Thyroid gland (tissue), 4 donors: ENCODE measurements around the gene PRKAA1. TPM values are rescaled to one million over a fixed set of nuclear protein-coding genes. Genes with fewer than 3 reads are reported as not detected.
"Not testable (repeated sequence)": the region's sequence is repeated elsewhere in the genome, so short reads cannot be mapped to it uniquely, and the experiment has no call there.

Experiments used
- DNase-seq, 2 donors: peaks; one replicate each; pipeline ENCODE4 v3.0.0-alpha.2; 2019
- H3K27ac ChIP-seq, 3 donors: fragments of 200-600 bp; sonication (generic); 1 replicate in 2 of 3; 2 replicates in 1 of 3; pipeline ENCODE4 v1.5.1; 2016 to 2019; ENCODE audit warnings: mild to moderate bottlenecking in 1 of 3, moderate library complexity in 1 of 3
- H3K27me3 ChIP-seq: fragments of 200-600 bp; sonication (generic); one replicate; pipeline ENCODE4 v1.5.1; 2019
- H3K36me3 ChIP-seq, 2 donors: fragments of 200-600 bp; sonication (generic); one replicate each; pipeline ENCODE4 v1.5.1; 2016 to 2019
- H3K4me1 ChIP-seq, 2 donors: fragments of 200-600 bp; sonication (generic); one replicate each; pipeline ENCODE4 v1.5.1; 2017 to 2019
- H3K4me3 ChIP-seq, 3 donors: fragments of 200-600 bp; sonication (generic); replicated peaks in 1 of 3; 1 replicate in 2 of 3; 2 replicates in 1 of 3; pipeline ENCODE4 v1.5.1; 2016; ENCODE audit warnings: mild to moderate bottlenecking in 1 of 3
- H3K9me3 ChIP-seq: fragments of 200-600 bp; sonication (generic); one replicate; pipeline ENCODE4 v1.5.1; 2017
- POLR2A ChIP-seq, 2 donors: fragments of 450-650 bp; IDR thresholded peaks; one replicate each; pipeline ENCODE4 v1.6.1; 2017; ENCODE audit warnings: antibody characterized with exemption in 2 of 2, mild to moderate bottlenecking in 2 of 2, moderate library complexity in 1 of 2
- WGBS, 2 donors: methylation state at CpG; one replicate each; pipeline ENCODE4 v1.1.5; 2017; 5-methylcytosine and 5-hydroxymethylcytosine counted together
- intact Hi-C: fragments of 100-400 bp; cut with DNase I; formaldehyde crosslinking; loops from one replicate; pipeline ENCODE4 v1.15.1; 2023
- total RNA-seq, 4 donors: library from RNA; depleted of rRNA; stranded (reverse); fragments of >200 nt; gene quantifications; one replicate each; pipeline ENCODE4 v1.2.3, GENCODE V29; 2016
- TF ChIP-seq, protein P1 (sequence below), 6 experiments: fragments of 200-600 bp in 3 of 6; fragments of 450-650 bp in 3 of 6; sonication (generic) in 3 of 6; IDR thresholded peaks; one replicate each; pipeline ENCODE4 v1.5.1; 2016 to 2019; ENCODE audit warnings: antibody characterized with exemption in 6 of 6, mild to moderate bottlenecking in 2 of 6, inconsistent platforms in 1 of 6, moderate library complexity in 1 of 6

PRKAA1 gene
- total RNA-seq, 4 donors from 2014 or later, result 83.1 to 134 (median 116) TPM

- TF ChIP-seq, protein P1, sequence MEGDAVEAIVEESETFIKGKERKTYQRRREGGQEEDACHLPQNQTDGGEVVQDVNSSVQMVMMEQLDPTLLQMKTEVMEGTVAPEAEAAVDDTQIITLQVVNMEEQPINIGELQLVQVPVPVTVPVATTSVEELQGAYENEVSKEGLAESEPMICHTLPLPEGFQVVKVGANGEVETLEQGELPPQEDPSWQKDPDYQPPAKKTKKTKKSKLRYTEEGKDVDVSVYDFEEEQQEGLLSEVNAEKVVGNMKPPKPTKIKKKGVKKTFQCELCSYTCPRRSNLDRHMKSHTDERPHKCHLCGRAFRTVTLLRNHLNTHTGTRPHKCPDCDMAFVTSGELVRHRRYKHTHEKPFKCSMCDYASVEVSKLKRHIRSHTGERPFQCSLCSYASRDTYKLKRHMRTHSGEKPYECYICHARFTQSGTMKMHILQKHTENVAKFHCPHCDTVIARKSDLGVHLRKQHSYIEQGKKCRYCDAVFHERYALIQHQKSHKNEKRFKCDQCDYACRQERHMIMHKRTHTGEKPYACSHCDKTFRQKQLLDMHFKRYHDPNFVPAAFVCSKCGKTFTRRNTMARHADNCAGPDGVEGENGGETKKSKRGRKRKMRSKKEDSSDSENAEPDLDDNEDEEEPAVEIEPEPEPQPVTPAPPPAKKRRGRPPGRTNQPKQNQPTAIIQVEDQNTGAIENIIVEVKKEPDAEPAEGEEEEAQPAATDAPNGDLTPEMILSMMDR (IDR thresholded peaks at IDR 0.05), result no peak
- no peak for TF ChIP-seq POLR2A (IDR thresholded peaks at IDR 0.05)
- DNase-seq, result no peak
- Histone ChIP-seq H3K9me3 (no peaks in the 10 kb centered on the region), H3K36me3 (no peaks in the 10 kb centered on the region), H3K4me3 (no peak overlapping the region), H3K4me1 (no peaks in the 10 kb centered on the region), H3K27me3 (no peaks in the 10 kb centered on the region), H3K27ac (no peak overlapping the region)
- intact Hi-C loops, result no loop called here
These were observed 78.1 kb downstream of the PRKAA1 start for GRCh38 chr5:40720069-40720468.

DNA sequence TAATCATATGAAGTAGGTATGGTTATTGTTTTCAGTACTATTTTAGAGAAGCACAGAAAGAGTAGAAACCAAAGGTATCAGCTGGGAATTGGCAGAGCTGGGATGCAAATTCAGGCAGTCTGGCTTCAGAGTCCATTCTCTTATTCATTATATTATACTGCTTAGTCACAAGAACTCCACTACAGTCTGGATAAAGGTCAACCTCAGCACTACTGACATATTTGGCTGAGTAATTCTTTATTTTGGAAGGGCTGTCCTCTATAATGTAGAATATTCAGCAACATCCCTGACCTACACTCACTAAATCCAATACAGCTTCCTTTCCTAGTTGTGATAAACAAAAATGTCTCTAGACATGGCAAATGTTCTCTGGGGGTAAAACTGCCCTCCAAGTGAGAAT, 80.9 kb downstream of the PRKAA1 start:
- intact Hi-C loops, result no loop called here
- H3K9me3 ChIP-seq, result no peaks in the 10 kb centered on the region

GRCh38 chr5:40716590-40716989, 81.6 kb downstream of the PRKAA1 start:
- Histone ChIP-seq H3K9me3 (no peaks in the 10 kb centered on the region), H3K4me1 (no peaks in the 10 kb centered on the region), H3K36me3 (no peaks in the 10 kb centered on the region), H3K27me3 (no peaks in the 10 kb centered on the region), H3K4me3 (no peak overlapping the region), H3K27ac (no peak overlapping the region)
- TF ChIP-seq, protein P1 (IDR thresholded peaks at IDR 0.05), result no peak
- no peak for DNase-seq
- 94 to 98% methylated on average over 2 of the region's 2 CpGs for WGBS, 2 donors
- intact Hi-C loops, result no loop called here

More for the DNA sequence above, 80.9 kb downstream of the PRKAA1 start:
- no peaks in the 10 kb centered on the region for H3K27me3 ChIP-seq
- H3K4me1 ChIP-seq, result no peaks in the 10 kb centered on the region
- no peak for DNase-seq
- TF ChIP-seq, protein P1 (IDR thresholded peaks at IDR 0.05), result no peak
- no peak for TF ChIP-seq POLR2A (IDR thresholded peaks at IDR 0.05)
- H3K36me3 ChIP-seq, result no peaks in the 10 kb centered on the region
- H3K4me3 ChIP-seq, result no peak overlapping the region
- no peak overlapping the region for H3K27ac ChIP-seq

DNA sequence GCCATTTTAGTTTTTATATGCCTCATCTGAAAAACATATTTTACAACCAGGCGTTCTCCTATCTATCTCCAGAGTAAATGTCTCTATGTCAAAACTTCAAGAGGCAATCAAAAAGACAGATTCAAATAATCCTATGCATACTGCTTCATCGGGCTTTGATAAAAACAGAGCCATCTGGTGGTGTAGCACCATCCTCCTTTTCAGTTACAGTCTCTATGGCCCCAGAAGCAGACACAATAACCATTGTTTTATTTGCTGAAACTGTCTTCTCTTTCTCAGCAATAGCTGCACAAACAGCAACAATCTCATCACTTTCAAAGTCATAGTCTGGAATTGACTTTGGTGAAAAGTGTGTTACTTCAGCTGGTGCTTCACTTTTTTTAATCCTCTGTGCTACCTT, 82.2 kb downstream of the PRKAA1 start:
- H3K27ac ChIP-seq, result no peak overlapping the region
- H3K9me3 ChIP-seq, result no peaks in the 10 kb centered on the region
- H3K4me1 ChIP-seq, result no peaks in the 10 kb centered on the region
- no peaks in the 10 kb centered on the region for H3K27me3 ChIP-seq
- no peak for DNase-seq
- TF ChIP-seq, protein P1 (IDR thresholded peaks at IDR 0.05), result no peak
- TF ChIP-seq POLR2A (IDR thresholded peaks at IDR 0.05), result no peak
- WGBS, 2 donors, result 36 to 90% methylated on average over 2 of the region's 2 CpGs
- no peak overlapping the region for H3K4me3 ChIP-seq
- intact Hi-C loops, result no loop called here
- no peaks in the 10 kb centered on the region for H3K36me3 ChIP-seq

GRCh38 chr5:40714001-40714400, 84.2 kb downstream of the PRKAA1 start:
- Histone ChIP-seq H3K4me1 (no peaks in the 10 kb centered on the region), H3K4me3 (no peak overlapping the region), H3K27ac (no peak overlapping the region), H3K9me3 (no peaks in the 10 kb centered on the region), H3K27me3 (no peaks in the 10 kb centered on the region), H3K36me3 (no peaks in the 10 kb centered on the region)
- intact Hi-C loops, result no loop called here
- TF ChIP-seq POLR2A (IDR thresholded peaks at IDR 0.05), result no peak
- TF ChIP-seq, protein P1 (IDR thresholded peaks at IDR 0.05), result no peak
- no peak for DNase-seq

DNA sequence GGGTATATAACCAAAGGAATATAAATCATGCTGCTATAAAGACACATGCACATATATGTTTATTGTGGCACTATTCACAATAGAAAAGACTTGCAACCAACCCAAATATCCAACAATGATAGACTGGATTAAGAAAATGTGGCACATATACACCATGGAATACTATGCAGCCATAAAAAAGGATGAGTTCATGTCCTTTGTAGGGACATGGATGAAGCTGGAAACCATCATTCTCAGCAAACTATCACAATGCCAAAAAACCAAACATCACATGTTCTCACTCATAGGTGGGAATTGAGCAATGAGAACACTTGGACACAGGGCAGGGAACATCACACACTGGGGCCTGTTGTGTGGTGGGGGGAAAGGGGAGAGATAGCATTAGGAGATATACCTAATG, 87.6 kb downstream of the PRKAA1 start:
- DNase-seq, H3K27ac ChIP-seq, H3K4me1 ChIP-seq, H3K36me3 ChIP-seq, H3K9me3 ChIP-seq, H3K4me3 ChIP-seq, H3K27me3 ChIP-seq, intact Hi-C loops: not testable (repeated sequence)
